NCI-H2107 treated with DMSO at 0.1 percent for 48 hours (cell line): ENCODE data around the gene LRMDA.
"Not testable (repeated sequence)": the region's sequence is repeated elsewhere in the genome, so short reads cannot be mapped to it uniquely, and the experiment has no call there.

Experiments
- DNase-seq: peaks from one replicate; lab custom pipeline; 2025; ENCODE audit not compliant: unreplicated experiment; lab: John Stamatoyannopoulos, UW

The LRMDA gene

DNA sequence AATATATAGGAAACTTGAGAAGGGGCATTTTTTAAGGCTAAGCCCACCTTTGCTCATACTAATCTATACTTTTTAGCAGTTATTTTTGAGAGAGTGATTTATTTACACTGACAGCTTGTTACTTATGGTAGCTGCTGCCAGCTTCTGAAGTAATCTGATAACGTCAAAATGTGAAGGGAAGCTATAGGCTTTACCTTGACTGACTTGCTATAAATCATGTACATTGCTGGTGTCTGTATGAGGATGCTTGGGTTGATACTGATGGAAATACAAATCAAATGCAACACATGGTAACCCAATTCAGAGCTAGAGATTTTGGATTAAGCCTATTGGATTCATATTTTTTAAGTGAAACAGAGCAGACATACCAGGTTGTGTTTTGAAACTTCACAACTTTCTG, 299.4 kb downstream of the LRMDA start:
- DNase-seq = no peak

DNA sequence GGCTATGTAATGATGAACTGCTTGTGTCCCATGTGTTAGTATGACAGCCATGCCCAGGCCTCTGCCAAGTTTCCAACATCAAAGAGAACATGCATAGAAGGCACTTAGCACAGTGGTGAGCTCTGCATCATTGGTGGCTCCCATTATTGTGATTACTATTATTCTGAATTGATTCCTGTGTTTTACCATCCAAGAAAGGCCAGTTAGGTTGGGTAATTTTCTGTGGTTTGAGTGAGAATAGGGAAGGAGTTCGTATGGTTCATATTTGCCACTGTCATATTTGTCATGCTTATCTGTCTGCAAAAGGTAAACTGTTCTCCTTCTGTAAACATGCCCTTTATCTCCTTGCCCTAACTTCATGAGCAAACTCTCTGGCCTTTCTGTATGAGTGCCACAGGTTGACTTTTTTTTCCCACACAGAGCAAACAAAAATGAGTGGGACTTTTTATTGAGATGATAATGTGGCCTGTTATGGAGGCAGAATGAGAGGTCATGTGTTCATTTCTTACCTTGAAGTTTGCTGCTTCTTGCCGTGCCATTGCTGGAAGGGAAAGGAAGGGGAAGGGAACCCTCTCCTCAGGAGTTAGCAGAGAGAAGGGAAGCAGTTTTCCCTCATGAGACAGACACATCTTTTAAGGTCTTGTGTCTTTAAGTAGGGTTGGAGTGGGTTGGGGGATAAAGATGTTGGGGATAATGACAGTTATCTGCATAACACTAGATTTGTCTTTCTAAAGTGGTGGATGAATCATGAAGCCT, 301.9 kb downstream of the LRMDA start:
- DNase-seq = no peak

DNA sequence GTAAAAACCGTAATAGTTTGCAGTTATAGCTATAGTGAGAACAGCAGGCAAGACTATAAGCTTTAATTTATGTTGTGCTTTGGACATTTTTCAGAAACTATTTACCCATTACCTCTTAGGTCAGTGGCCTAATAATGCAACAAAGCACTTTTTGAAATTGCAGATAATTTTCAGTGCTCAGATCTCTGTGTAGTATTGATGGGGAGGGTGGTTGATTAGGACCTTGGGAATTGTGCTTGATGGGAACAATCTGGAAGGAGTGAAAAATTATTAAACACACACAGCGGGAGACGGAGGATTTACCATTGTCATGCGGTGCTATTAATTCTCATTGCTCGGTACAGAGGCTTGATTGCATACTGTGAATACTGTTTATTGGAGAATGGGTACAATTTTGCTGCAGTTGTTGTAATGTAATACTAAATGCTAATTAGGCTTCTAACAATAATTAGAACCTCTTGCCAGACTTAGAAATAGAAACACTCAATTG, 304.8 kb downstream of the LRMDA start:
- no peak for DNase-seq

DNA sequence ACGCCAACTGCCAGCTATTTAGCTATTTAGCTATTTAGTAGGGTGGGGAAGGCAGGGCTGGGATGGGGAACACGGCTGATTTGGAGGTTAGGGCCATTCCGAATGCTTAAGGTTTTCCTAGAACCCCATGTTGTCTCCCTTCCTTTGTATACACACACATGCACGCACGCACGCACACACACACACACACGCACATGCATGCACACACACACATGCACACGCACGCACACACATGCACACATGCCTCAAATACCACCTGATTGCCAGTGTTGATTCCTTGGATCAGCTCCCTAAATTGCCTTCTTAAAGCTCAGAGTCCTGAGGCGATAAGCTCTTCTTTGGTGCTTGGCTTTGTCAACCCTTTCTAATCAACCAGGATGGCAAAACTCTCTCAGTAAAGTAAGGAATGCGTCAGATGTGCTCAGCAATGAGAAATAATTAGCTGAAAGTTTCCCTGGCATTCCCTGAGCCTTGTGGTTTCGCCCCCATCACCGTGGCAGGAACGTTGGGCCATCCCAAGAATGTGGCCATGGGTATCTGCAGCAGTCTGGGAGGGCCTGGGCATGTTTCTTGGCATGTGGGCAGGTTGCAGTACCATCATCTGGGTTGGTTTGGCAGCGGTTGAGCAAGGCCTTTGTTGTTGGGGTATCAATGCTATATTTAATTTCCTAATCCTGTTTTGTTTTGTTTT, 305.6 kb downstream of the LRMDA start:
- DNase-seq = no peak

DNA sequence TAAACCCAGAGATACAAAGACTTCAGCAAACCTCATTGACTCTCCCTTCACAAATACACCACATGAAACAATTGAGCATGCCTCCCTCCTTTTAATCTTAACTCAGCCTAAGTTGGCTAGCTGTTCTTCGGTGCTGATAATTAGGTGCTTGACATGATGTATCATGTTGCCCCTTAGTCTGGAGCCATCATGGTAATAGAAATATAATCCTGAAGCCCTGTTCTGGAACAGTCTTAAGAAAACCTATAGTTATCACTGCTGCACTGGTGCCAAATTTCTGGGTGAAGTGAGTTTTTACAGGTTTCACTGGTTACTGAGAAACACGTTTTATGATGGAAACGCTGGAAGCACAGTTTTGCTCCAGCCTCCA, 306.1 kb downstream of the LRMDA start:
- DNase-seq = no peak

DNA sequence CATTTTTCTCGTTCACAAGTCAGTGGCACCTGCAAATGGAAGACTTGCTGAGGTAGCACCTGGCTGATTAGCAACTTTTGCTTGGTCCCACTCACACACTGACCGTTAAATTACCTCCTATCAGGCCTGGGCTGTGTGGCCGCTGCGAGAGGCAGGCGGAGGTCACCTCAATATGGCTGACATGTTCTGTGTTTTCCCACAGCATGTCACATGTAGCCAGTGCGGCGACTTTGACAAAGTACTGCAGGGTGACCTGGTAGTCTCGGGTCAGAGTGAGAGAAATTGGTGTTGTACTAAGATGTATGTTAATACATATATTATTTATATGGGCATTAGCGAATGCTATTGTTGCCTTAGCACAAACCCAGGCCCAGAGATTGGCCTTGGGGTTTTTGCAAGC, 307.5 kb downstream of the LRMDA start:
- no peak for DNase-seq

DNA sequence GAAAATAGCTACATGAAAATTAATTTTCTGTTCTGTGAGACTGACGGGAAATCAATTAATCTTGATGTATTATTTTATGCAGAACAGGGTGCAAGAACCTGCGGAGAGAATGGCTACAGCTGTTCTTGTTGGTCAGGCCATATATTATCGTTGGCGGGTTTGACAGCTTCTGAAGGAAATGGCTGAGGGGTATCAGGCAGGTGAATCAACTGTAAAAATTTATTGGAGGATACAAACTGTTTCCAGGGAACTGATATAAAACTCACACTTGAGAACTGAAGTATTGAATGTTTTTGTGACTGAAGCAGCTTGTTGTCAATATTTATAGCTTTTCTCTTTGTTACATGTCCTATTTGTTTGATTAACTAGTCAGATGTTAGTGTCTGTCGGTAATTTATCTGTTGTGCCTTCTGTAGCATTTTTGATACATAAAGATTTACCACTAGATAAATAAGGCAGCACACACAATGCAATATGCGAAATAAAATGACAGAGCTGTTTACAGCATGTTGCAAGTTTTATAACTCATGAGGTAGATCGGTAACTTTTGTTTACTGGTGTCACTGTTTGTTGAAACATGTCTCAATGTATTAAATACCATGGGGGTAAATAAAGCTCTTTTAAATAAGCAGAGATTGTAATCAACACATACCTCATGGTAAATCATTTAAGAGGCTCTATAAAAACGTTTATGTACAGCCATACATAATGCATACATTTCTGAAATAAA, 308.2 kb downstream of the LRMDA start:
- DNase-seq = no peak

DNA sequence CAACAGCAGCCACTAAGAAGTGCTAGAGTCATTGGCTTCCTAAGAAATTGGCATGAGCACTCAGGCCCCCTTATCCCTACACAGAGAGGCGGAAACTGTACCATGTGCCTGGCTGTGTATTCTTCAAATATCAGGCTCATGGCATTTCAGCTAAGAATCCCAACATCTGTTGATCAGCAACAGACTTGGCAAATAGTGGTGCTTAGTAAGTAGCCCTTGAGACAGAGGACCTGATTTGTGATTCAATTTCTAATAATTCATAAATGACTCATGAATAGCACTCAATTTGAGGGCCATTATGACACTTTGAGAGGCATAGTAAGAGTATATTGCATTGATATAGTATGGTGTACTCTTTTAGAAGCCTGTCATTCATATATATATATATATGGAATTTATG, 309.1 kb downstream of the LRMDA start:
- DNase-seq = no peak

DNA sequence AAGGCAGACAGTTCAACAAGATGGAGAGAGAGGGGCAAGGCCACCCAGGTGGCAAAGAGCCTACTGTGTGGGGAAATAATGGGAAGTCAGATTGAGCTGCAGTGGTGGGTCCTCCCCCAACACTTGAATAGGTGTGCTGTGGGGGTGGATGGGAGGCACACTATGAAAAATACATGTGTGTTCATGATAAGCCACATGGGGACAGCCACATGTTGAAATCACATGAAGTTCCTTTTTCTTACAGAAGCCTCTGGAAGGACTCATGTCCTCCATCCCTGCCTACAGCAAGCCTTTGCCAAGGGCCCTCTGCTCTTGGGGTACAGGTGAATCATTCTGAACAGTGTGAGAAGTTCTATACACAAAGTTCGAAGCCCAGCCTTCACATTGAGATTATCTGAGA, 310.9 kb downstream of the LRMDA start:
- no peak for DNase-seq

DNA sequence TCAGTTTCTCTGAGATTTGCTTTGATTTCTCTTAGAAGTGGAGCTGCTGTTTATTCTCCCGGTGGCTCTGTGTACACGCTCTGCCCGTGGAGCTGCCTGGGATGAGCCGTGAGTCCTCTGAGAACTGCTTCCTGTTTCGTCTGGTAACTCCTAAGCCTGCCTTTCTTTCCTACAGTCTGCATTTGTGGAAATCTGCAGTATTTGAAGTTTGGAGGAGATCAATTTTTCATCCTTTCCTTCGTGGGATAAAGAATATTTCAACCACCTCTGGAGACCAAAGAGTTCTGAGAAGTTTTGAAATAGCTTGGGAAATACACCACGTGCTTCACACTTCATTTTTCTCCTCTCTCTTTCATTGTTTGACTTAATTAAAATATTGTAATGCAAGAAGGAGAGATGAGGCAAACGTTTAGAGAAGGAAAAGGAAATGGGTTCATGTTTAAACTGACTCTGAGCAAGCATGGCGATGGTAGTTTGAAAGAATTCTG, 311.9 kb downstream of the LRMDA start:
- DNase-seq = no peak

DNA sequence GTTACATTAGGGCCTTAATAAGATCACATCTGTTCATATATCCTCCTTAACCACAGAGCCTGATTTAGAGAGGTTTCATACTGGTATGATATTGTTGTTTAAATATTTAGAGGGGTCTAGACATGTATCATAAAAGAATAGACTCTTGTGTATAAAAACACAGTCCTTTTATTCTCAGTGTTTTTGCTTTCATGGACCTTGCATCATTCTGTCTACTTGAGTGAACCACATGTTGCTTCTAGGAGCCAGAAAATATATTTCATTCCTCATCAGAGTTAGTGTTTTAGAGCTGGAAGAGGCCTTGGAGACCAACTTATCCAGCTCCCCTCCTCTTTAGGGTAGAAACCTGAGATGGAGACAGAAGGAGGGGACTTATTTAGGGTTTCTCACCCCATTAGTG, 312.8 kb downstream of the LRMDA start:
- peak; percentile 91 for DNase-seq

DNA sequence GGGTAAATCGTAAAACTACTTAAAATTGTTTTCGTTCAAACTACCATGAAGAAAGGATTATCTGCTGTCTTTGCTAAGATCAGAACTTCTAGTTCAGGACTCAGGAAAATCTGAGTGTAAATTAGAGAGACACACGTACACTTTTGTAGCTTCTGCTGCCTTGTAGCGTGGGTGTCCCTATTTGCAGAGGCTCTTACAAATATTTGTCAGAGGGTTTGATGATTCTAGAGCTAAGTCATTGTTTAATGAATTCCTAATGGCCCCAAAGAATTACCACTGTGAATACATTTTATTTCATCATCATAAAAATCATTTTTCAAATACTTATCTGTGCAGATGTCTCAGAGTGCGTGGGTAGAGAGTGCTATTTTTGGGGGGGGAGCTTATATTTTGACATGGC, 314.9 kb downstream of the LRMDA start:
- no peak for DNase-seq

DNA sequence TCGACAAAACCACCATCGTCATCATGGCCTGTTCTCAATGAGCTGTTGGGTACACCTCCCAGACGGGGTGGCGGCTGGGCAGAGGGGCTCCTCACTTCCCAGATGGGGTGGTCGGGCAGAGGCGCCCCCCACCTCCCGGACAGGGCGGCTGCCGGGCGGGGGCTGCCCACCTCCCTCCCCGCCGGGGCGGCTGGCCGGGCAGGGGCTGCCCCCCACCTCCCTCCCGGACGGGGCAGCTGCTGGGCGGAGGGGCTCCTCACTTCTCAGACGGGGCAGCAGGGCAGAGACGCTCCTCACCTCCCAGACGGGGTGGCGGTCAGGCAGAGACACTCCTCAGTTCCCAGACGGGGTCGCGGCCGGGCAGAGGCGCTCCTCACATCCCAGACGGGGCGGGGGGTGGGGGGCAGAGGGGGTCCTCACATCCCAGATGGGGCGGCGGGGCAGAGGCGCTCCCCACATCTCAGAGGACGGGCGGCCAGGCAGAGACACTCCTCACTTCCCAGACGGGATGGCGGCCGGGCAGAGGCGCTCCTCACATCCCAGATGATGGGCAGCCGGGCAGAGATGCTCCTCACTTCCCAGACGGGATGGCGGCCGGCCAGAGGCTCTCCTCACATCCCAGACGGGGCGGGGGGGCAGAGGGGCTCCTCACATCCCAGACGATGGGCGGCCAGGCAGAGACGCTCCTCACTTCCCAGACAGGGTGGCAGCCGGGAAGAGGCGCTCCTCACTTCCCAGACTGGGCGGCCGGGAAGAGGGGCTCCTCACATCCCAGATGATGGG, 318.9 kb downstream of the LRMDA start:
- DNase-seq = not testable (repeated sequence)

DNA sequence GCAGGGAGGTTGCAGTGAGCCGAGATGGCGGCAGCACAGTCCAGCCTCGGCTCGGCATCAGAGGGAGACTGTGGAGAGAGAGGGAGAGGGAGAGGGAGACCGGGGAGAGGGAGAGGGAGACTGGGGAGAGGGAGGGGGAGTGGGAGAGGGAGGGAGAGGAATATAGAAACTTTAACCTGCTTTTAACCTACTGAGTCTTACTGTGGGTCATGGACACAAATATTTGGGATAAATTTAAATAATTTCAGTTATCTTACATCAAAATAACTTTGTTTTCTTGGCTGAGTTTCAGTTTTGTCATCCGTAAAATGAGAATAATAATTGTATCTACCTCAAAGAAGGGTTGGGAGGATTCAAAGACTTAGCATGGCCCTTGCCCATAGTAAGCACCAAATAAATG, 319.8 kb downstream of the LRMDA start:
- no peak for DNase-seq

DNA sequence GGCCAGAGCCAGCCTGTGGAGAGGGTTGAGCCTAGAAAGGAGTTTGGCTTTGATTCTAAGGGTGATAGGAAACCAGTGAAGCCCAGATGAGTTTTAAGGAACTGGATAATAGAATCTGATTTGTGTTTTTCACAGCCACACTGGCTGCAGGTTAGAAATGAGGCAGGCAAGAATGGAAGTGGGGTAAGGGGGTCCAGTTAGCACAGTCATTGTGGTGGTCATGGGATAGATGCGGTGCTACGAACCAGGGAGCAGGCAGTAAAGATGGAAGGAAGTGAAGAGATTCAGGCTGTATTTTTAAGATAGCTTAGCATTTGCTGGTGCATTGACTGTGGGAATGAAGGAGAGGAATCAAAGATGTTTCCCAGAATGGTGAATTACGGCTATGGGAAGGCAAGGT, 322.2 kb downstream of the LRMDA start:
- no peak for DNase-seq

DNA sequence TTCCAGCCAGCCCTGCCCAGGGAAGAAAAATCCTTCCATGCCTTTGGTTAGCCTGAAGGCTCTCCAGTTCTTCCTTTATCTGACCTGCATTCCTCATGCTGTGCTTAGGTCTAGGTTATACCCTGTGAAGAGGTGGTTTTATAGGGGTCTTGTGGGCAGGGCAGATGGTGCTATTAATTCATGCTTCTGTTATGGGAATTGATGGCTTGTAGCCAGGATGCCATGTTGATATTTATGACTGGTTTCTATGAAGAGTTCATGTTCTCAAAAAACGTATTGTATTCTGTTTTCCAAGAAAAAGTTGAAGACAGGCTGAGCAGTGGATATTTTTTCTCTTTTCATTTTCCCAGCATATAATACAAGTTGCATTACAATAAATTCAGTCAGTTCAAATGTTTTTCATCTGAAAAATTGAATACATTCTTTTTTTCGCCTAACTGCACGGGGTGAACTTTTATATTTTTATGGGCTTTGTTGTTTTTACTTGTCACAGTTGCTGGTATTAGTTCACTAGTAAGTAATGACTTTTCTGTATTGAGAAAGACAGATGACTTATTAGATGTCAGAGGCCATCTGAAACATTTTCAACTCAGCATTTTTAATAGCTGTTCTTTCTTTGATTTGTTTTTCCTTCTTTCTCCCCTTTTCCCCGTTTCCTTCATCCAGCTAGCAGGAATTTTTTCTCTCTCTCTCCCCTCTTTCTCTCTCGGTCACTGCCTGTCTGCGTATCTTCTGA, 322.8 kb downstream of the LRMDA start:
- no peak for DNase-seq

DNA sequence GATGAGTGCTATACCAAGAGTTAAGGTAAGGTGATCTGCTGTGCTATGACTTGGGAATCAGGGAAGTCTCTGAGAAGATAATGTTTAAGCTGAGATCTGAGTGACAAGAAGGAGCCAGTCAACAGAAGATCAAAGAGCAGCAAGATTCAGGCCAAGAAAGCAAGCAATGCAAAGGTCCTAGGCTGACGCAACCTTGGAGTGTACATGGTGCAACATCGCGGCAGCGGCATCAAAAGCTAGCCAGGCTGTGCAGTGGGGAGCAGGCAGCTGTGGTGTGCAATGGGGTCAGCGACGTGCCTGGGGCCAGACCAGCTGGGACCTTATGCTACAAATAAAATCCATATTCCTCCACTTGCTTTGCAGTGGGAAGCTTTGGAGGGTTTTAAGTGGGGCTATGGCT, 324.1 kb downstream of the LRMDA start:
- no peak for DNase-seq

DNA sequence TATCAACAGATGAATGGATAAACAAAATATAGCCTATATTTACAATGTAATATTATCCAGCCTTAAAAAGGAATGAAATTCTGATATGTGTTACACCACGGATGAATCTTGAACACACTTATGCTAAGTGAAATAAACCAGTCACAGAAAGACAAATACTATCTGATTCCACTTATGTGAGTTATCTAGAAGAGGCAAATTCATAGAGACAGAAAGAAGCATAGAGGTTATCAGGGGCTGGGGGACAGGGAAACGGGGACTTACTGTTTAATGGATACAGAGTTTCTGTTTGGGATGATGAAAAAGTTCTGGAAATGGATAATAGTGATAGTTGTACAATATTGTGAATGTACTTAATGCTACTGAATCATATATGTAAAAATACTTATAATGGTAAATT, 329.9 kb downstream of the LRMDA start:
- DNase-seq = no peak

DNA sequence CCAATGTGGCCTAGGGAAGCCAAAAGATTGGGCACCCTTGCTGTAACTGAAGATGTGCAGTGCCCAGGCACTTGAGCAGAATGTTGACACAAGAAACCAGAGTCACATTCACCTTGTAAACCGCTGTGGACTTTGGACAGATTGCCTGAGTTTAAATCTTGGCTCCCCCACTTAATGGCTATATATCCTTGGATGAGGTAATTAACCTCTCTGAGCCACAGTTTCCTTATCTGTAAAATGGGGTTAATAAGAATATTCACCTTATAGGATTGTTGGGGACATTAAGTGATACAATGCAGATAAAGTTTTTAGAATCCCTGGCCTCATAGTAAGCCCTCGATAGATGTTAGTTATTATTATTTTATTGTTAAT, 331.0 kb downstream of the LRMDA start:
- DNase-seq = no peak

DNA sequence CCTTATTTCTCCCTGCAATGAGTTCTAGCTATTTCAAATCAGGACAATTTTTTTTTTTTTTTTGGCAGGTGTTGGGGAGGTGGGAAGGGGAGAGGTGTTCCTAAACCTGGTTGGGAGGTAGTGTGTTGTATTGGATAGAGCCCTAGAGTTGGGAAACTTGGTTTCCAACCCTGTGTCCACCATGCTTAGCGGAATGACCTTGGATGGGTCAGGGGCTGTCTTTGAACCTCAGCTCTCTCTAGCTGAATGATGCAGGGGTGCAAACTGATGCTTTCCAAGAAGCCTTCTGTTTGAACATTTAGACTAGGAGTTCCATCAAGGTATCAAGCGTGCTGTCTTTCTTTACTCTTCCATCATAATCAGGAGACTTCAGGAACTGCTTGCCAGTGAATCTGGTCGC, 332.2 kb downstream of the LRMDA start:
- no peak for DNase-seq
